ENCODE measurements around the gene ERCC1.

ERCC1 gene

GRCh38 chr19:45364696-45365095, 59.0 kb downstream of the ERCC1 start:
- no peak for TF ChIP-seq EP300 (IDR thresholded peaks at IDR 0.05; ENCODE audit: borderline replicate concordance)

GRCh38 chr19:45363861-45364459, 59.8 kb downstream of the ERCC1 start:
- TF ChIP-seq TEAD4 (IDR thresholded peaks at IDR 0.05) (no peak), CEBPB (IDR thresholded peaks at IDR 0.05) (no peak), FOXM1 (IDR thresholded peaks at IDR 0.05; ENCODE audit: borderline replicate concordance, low read depth) (no peak), REST (IDR thresholded peaks at IDR 0.05; ENCODE audit: low read depth) (no peak), USF1 (IDR thresholded peaks at IDR 0.05) (no peak), NFIC (IDR thresholded peaks at IDR 0.05) (no peak), YY1 (IDR thresholded peaks at IDR 0.05; ENCODE audit: low read depth) (no peak)

GRCh38 chr19:45362291-45362690, 61.4 kb downstream of the ERCC1 start:
- no peak for TF ChIP-seq USF1 (IDR thresholded peaks at IDR 0.05)
- no peak for TF ChIP-seq ZBTB7A (IDR thresholded peaks at IDR 0.05; ENCODE audit: low read depth)
- no peak for TF ChIP-seq MAX (IDR thresholded peaks at IDR 0.05)
- no peak for TF ChIP-seq YY1 (IDR thresholded peaks at IDR 0.05; ENCODE audit: low read depth)
- no peak for TF ChIP-seq CREB1 (IDR thresholded peaks at IDR 0.05; ENCODE audit: low read depth)
- TF ChIP-seq TEAD4 (IDR thresholded peaks at IDR 0.05), result no peak
- TF ChIP-seq REST (IDR thresholded peaks at IDR 0.05; ENCODE audit: low read depth), result no peak
- no peak for TF ChIP-seq EGR1 (IDR thresholded peaks at IDR 0.05)
- no peak for TF ChIP-seq EP300 (IDR thresholded peaks at IDR 0.05; ENCODE audit: borderline replicate concordance)
- no peak for TF ChIP-seq TCF12 (IDR thresholded peaks at IDR 0.05; ENCODE audit: low read depth)
- TF ChIP-seq FOXM1 (IDR thresholded peaks at IDR 0.05; ENCODE audit: borderline replicate concordance, low read depth), result no peak

- TF ChIP-seq YY1 (IDR thresholded peaks at IDR 0.05; ENCODE audit: low read depth), result no peak
- no peak for TF ChIP-seq RAD21 (IDR thresholded peaks at IDR 0.05; ENCODE audit: low read depth)
- no peak for TF ChIP-seq USF1 (IDR thresholded peaks at IDR 0.05)
- TF ChIP-seq EP300 (IDR thresholded peaks at IDR 0.05; ENCODE audit: borderline replicate concordance), result no peak
- TF ChIP-seq ZBTB7A (IDR thresholded peaks at IDR 0.05; ENCODE audit: low read depth), result no peak
- TF ChIP-seq MAX (IDR thresholded peaks at IDR 0.05), result no peak
- no peak for TF ChIP-seq TEAD4 (IDR thresholded peaks at IDR 0.05)
- TF ChIP-seq TCF12 (IDR thresholded peaks at IDR 0.05; ENCODE audit: low read depth), result no peak
- no peak for TF ChIP-seq TAF1 (IDR thresholded peaks at IDR 0.05; ENCODE audit: low read depth)
Observed at GRCh38 chr19:45361608-45362007, 62.1 kb downstream of the ERCC1 start.

GRCh38 chr19:45358213-45358792, 65.4 kb downstream of the ERCC1 start:
- TF ChIP-seq CREB1 (IDR thresholded peaks at IDR 0.05; ENCODE audit: low read depth), result no peak
- TF ChIP-seq CEBPB (IDR thresholded peaks at IDR 0.05), result no peak
- TF ChIP-seq FOXM1 (IDR thresholded peaks at IDR 0.05; ENCODE audit: borderline replicate concordance, low read depth), result no peak
- TF ChIP-seq REST (IDR thresholded peaks at IDR 0.05; ENCODE audit: low read depth), result no peak
- TF ChIP-seq ZBTB7A (IDR thresholded peaks at IDR 0.05; ENCODE audit: low read depth), result no peak
